HG03025 (cell line): ENCODE measurements around the gene EFNA1.

ENCODE experiments used
- ATAC-seq: cut with Tn5 transposase; IDR thresholded peaks from one replicate; pipeline ENCODE4 v1.9.1; 2021; ENCODE audit warnings: mild to moderate bottlenecking, moderate library complexity; ENCODE audit not compliant: unreplicated experiment, low FRiP score

The EFNA1 gene

DNA sequence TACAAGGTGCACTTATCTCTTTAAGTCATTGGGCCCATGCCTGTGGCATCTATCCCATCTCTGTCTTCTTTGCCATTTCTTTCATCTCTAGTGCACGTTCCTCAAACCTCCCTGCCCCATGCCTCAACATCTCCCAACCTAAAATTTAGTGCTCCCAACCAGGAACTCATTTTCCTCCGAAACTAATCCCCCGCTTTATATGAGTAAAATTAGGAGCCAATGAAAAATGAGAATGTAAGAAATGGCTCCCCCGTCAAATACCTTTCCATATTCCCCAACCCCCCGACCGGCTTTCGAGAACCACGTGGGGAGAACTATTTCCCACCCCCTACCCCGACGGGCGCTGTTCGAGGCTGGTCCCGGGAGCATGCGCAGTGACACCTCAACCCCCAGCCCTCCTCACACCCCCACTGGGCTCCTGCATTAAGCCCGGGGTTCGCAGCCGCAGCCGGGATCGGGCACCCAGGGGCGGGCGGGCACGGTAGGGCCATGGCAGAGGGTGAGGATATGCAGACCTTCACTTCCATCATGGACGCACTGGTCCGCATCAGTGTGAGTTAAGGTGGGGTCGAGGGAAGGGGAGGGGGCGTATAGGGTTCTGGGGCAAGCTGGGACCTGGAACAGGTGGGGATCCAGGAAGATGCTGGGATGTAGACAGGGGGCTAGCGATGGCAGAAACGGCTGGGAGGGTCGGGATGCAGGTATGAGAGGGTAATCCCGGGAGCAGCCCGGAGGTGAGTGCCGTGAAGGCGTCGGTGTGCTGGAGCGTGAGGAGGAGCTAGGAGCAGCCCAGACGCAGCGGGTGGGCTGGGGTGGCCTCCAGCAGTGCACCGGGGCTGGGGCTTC, 46.0 kb downstream of the EFNA1 start, which contains the start of gene TRIM46:
TSS of gene TRIM46 (plus strand) at position 372 of the 846 bp plus-strand sequence. CDS start at position 490, 118 bp downstream.
- ATAC-seq: no peak

- no peak for ATAC-seq
Measured at GRCh38 chr1:155174324-155175280, 46.9 kb downstream of the EFNA1 start.

- ATAC-seq: no peak
Measured at GRCh38 chr1:155175281-155175926, 47.7 kb downstream of the EFNA1 start.

DNA sequence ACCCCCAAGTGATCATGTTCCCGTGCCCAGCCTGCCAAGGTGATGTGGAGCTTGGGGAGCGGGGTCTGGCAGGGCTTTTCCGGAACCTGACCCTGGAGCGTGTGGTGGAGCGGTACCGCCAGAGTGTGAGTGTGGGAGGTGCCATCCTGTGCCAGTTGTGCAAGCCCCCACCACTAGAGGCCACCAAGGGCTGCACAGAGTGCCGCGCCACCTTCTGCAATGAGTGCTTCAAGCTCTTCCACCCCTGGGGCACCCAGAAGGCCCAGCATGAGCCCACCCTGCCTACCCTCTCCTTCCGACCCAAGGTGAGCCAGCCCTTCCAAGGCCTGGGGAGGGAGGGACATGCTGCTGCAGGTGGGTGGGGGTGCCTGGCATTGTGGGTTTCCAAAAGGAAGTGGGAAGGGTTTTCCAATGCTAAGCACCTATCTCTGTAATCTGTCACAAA, 48.3 kb downstream of the EFNA1 start:
- no peak for ATAC-seq

DNA sequence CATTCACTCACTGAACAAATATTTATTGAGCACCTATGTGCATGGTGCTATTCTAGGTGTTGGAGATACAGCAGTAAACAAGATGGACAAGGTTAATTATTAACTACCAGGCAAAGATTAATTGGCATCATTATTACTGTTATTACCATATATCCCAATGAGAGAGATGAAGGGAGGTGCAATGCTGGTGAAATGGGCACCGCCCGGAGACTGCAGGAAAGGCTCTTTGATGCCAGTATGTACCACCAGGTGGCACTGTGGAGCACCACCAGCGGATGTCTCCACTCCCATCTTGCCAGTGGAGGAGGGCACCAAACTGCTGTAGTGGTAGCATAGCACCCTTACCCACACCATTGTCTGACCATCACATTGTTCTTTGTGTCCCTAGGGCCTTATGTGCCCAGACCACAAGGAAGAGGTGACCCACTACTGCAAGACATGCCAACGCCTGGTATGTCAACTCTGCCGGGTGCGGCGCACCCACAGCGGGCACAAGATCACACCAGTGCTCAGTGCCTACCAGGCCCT, 48.9 kb downstream of the EFNA1 start:
- ATAC-seq: no peak

- no peak for ATAC-seq
Measured at GRCh38 chr1:155177192-155177917, 49.7 kb downstream of the EFNA1 start.

GRCh38 chr1:155177918-155178281, 50.2 kb downstream of the EFNA1 start:
- ATAC-seq: no peak

- ATAC-seq: no peak
Measured at GRCh38 chr1:155178441-155179111, 50.9 kb downstream of the EFNA1 start.

DNA sequence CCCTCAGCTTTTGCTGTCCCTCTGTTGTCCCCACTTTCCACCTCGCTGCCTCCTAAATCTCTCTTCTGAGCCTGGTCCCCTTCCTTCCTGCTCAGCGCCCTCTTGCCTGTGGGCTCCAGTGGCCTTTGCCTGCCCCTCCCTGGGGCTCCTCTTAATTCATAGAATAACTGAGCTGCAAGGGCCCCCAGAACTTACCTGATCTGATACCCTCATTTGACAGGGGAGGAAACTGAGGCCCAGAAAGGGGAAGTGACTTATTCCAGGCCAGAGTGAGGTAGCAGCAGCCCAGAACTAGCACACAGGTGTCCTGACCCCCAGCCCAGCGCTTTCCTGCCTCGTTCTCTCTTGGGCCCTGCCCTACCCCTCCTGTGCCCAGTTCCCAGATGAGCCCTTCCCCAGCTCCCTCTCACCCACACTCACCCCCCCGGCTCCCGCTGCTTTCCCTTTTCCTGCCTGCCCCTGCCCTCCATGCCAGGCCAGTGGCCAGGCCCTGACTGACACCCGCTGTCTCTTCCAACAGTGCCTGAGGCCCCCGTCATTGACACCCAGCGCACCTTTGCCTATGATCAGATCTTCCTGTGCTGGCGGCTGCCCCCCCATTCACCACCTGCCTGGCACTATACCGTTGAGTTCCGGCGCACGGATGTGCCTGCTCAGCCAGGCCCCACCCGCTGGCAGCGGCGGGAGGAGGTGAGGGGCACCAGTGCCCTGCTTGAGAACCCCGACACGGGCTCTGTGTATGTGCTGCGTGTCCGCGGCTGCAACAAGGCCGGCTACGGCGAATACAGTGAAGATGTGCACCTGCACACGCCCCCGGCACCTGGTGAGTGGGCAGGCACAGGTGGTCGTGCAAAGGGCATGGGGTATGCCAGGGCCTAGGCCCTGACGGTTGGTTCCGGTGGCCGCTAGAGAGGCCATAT, 51.7 kb downstream of the EFNA1 start:
- ATAC-seq: no peak

DNA sequence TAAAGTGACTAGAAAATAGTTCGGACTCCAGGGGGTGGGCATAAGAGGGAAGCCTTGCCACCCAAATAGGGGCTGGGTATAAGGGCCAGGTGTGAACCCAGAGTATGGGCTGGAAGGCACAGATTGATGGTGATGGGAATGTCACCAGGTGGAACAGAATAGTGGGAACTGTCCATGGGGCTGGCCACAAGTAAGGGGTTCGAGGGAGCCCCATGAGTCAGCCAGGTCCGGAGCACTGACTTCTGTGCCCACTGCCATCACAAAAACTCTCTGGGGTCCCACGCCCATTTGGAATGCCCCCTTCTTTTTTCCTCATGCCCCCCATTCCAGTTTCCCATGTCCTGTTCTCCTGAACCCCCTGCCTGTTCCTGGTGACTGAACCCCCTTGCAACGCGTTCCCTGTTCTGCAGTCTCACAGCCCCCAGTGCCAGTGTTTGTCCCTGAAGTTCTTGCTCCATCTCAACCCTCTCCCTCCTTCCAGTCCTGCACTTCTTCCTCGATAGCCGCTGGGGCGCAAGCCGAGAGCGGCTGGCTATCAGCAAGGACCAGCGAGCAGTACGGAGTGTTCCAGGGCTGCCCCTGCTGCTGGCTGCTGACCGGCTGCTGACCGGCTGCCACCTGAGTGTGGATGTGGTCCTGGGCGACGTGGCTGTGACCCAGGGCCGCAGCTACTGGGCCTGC, 53.8 kb downstream of the EFNA1 start:
- ATAC-seq: no peak

DNA sequence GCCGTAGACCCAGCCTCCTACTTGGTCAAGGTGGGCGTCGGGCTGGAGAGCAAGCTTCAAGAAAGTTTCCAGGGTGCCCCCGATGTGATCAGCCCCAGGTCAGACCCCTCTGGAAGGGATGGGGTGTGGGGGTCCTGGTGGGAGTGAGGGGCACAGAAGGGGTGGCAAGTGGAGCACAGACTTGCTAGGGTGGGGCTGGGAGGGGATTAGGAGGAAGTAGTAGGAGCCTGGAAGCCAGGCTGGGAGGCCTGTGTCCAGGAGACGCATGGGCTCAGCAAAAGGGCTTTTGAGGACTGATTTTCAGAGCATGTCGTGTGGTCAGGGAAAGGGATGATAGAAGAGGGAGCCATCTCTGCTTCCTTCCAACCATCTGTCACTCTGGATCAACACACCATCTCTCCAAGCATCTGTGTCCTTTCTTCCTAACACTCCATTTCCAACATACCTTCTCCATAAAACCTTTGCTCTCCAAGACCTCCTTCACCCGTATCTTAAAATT, 54.4 kb downstream of the EFNA1 start:
- no peak for ATAC-seq

GRCh38 chr1:155183775-155184221, 56.1 kb downstream of the EFNA1 start:
- no peak for ATAC-seq

DNA sequence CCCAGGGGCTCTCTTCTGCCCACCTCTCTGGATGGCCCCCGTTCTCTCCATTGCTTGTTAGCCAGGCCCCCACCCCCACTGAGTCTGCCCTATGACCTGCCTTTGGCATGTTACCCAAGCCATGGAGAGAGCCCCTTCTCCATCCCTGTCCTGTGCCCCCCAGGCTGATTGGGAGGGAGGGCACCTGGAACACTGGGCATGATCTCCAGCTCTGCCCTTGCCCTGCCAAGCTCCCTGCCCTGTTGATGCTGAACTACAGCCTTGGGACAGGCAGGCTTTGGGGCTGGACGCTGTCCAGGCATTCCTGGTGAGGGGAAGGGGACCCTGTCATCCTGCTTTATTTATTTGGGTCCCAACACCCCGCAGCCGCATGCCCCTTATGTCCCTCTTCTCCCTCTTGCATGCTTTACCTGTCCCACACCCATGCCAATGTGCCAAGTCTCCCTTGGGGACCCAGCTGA, 56.7 kb downstream of the EFNA1 start:
- ATAC-seq: no peak
